NCI-H226 (cell line): ENCODE results near the gene HMGN4.
"Not testable (repeated sequence)": the region's sequence is repeated elsewhere in the genome, so short reads cannot be mapped to it uniquely, and the experiment has no call there.

Experiments used
- DNase-seq: peaks from one replicate; pipeline ENCODE4 v3.0.0-alpha.2; 2015

HMGN4 gene

GRCh38 chr6:26537846-26538571 is at the start of gene HMGN4:
Gene HMGN4, plus strand, starts transcription at chr6:26538366. Its CDS starts 6,841 bp downstream, at chr6:26545207.
- peak; percentile 92 for DNase-seq

GRCh38 chr6:26489996-26490964 is 47.9 kb upstream of the HMGN4 start:
- DNase-seq: no peak

- DNase-seq: no peak
Measured at GRCh38 chr6:26491604-26492003, 46.6 kb upstream of the HMGN4 start.

DNA sequence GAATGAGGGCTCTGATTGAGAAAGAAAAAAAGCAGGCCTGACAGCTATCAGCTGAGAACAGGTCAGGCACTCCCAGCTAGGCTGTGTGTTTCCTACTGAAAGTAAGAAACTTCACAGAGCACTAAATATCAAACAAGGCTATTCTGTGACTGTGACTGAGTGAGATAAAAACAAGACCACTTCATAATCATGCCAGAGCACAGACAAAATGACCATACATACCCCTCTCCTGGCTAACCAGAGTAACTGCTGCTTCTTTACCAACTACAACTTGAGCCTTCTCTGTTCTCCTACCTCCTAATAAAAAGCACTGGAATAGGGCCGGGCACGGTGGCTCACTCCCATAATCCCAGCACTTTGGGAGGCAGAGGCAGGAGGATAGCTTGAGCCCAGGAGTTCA is 44.9 kb upstream of the HMGN4 start:
- DNase-seq: no peak

GRCh38 chr6:26494117-26494516 is 44.0 kb upstream of the HMGN4 start:
- no peak for DNase-seq

DNA sequence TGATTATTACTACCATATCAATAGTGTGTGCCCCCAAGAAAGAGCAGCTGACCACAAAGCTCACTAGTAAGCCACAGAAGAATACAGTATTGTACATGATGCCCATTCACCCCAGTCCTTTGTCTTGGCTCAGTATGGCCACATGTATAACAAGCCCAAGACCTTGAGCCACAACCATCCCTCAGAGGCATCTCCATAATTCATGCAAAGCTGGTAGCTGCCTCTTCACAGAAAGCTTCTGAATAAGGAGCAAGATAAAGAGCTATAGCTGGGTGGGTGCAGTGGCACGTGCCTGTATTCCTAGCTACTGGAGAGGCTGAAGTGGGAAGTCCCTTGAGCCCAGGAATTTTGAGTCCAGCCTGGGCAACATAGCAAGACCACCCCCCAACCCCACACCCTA is 42.9 kb upstream of the HMGN4 start:
- DNase-seq: no peak

GRCh38 chr6:26497610-26498009 is 40.6 kb upstream of the HMGN4 start:
- no peak for DNase-seq

- DNase-seq: no peak
Measured at GRCh38 chr6:26500102-26500501, 38.1 kb upstream of the HMGN4 start, which contains the start of gene BTN1A1. Gene BTN1A1, plus strand, starts transcription at chr6:26500303. Its CDS starts 984 bp downstream, at chr6:26501287.

DNA sequence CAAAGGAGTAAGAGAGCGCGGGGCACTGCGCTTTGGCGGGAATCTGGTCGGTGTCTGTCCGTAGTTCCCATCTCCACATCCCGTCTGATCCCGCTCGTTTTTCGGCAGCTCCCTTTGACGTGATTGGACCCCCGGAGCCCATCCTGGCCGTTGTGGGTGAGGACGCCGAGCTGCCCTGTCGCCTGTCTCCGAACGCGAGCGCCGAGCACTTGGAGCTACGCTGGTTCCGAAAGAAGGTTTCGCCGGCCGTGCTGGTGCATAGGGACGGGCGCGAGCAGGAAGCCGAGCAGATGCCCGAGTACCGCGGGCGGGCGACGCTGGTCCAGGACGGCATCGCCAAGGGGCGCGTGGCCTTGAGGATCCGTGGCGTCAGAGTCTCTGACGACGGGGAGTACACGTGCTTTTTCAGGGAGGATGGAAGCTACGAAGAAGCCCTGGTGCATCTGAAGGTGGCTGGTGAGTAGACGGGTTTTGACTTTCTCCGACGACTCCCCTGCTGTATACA is 36.6 kb upstream of the HMGN4 start:
- DNase-seq: no peak

DNA sequence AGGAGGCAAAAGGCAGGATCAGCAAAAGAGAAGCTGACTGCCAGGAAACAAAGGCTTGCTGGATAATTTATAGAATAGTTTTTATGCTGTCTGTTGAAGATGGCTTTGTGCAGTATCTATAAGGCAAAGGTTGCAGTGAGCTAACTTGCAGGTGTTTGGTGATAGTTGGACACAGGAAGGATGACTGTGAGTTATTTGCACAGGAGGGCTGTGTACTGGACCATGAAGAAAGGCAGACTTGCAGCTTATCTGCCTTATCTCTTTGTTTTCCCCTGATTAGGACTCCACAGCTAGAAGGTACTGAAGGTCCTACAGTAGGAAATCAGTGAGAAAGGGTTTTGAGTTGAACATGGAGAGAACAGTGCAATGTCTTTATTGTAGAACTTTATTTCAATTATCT is 36.0 kb upstream of the HMGN4 start:
- no peak for DNase-seq

GRCh38 chr6:26502626-26503025 is 35.5 kb upstream of the HMGN4 start:
- DNase-seq: no peak

- no peak for DNase-seq
Measured at GRCh38 chr6:26507658-26508057, 30.5 kb upstream of the HMGN4 start.

DNA sequence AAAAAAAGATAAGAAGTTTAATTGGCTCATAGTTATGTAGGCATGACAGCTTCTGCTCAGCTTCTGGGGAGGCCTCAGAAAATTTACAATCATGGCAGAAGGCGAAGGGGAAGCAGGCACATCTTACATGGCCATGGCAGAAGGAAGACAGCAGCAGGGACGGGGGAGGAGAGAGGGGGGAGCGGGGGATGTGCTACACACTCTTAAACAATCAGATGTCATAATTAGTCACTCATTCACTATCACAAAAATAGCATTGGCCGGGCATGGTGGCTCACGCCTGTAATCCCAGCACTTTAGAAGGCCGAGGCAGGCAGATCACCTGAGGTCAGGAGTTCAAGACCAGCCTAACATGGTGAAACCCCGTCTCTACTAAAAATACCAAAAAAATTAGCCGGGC is 27.1 kb upstream of the HMGN4 start:
- not testable (repeated sequence) for DNase-seq

DNA sequence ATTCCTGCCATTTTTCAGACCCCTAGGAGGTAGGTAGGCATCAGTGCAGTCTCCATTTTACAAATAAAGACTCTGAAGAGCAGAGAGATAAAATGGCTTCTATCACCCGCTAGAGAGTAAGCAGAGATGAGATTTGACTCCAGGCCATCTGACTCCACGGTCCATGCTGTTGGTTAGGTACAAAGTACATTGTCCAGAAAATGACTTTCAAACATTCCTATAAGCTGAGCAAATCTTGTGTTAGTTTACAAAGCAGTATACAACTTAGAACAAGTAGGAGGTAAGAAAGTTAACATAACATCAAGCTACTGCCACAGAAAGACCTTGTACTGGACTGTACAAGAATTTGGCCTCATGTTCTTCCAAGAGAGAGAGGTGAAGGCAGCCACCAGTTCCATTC is 23.2 kb upstream of the HMGN4 start:
- DNase-seq: no peak

GRCh38 chr6:26516481-26517427 is 21.4 kb upstream of the HMGN4 start:
- no peak for DNase-seq

DNA sequence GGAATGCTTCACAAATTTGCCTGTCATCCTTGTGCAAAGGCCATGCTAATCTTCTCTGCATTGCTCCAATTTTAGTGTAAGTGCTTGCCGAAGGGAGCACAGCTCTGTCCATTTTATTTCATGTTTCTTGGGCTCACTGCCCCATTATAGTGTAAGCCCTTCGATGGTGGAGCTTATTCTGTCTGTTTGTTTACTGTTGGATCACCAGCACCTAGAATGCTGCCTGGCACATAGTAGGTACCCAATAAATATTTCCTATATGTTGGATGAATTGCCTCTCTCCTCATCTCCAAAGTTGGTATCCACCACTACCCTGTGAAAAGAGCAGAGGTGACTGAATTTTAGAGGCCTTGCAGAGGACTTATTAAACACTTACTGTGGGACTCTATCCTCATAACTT is 18.8 kb upstream of the HMGN4 start:
- DNase-seq: no peak

GRCh38 chr6:26520237-26520849 is 17.8 kb upstream of the HMGN4 start:
- DNase-seq: no peak

DNA sequence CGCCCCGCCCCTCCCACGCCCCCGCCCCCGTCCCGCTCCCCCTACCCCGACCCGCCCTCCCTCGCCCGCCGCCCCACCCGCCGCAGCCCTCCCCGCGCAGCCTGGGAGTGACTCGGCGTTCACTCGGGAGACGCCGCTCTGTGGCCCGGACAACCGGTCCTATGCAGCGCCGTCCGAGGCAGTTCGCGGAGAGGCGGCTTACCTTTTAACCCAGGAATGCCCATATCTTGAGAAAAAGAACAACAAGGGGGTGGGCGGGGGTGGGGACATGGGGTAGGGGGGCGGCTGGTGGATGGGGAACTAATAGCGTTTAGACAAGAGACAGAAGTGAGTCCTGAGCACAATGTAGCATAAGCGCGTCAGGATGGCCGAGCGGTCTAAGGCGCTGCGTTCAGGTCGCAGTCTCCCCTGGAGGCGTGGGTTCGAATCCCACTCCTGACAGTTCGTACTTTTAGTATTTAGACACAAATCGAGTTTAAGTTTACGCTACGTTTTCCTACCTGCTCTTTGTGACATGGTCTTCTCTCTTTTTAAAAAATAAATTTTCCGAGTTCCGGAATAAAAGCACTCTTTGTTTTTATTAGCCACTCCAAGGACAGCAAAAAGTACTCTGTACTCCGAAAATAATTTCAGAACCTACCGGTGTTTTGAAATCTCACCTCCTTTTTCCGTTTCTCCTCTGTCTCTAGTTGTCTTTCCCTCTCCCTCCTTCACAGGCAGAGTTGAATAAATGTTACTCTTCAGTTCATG is 17.1 kb upstream of the HMGN4 start:
- peak; percentile 70 for DNase-seq

GRCh38 chr6:26521600-26522391 is 16.4 kb upstream of the HMGN4 start:
- DNase-seq: peak; percentile 74

- DNase-seq: not testable (repeated sequence)
Measured at GRCh38 chr6:26522486-26523228, 15.5 kb upstream of the HMGN4 start.
